H1 (cell line): ENCODE results near the gene GJD3.

ENCODE experiments used
- MAX ChIP-seq: IDR thresholded peaks from 2 replicates; pipeline ENCODE4 v1.6.1; 2012; ENCODE audit warnings: inconsistent platforms
- SIN3A ChIP-seq, 2 experiments: IDR thresholded peaks in 1 of 2; conservative IDR thresholded peaks in 1 of 2; 2 replicates each; pipeline ENCODE4 v1.6.1; 2011 to 2012; ENCODE audit warnings: low read length in 2 of 2, improper control_type of control experiment in 1 of 2, low read depth in 1 of 2, mild to moderate bottlenecking in 1 of 2
- SP1 ChIP-seq: IDR thresholded peaks from 2 replicates; pipeline ENCODE4 v1.6.1; 2011; ENCODE audit warnings: low read depth, low read length
- USF2 ChIP-seq: IDR thresholded peaks from 2 replicates; pipeline ENCODE4 v1.6.1; 2011; ENCODE audit warnings: low read length, improper control_type of control experiment
- YY1 ChIP-seq: IDR thresholded peaks from 2 replicates; pipeline ENCODE4 v1.6.1; 2011; ENCODE audit warnings: low read depth, mild to moderate bottlenecking, low read length

GRCh38 chr17:40352779-40353394 is 11.7 kb downstream of the GJD3 start:
- no peak for TF ChIP-seq SIN3A (conservative IDR thresholded peaks at IDR 0.05 in 1 of 2, IDR thresholded peaks at IDR 0.05 in 1 of 2; ENCODE audit: low read depth in 1 of 2, low read length in 2 of 2)
- TF ChIP-seq MAX = no peak
- TF ChIP-seq YY1 = no peak
- TF ChIP-seq USF2 = no peak
- TF ChIP-seq SP1 = no peak
